ENCODE measurements around the gene LPO.

LPO gene

GRCh38 chr17:58303971-58304749, 65.8 kb downstream of the LPO start:
- H4K5ac ChIP-seq (ENCODE audit: low read length): no peak overlapping the region
- no peaks in the 10 kb centered on the region for H3K79me1 ChIP-seq (ENCODE audit: low read length)
- no peak overlapping the region for H3K23ac ChIP-seq (ENCODE audit: low read length)
- no peaks in the 10 kb centered on the region for H3K27me3 ChIP-seq (ENCODE audit: insufficient read depth, low read length, poor library complexity)
- peak overlapping the region; percentile 46 for H2AK5ac ChIP-seq (ENCODE audit: low read length)
- H4K8ac ChIP-seq (ENCODE audit: low read depth, low read length): no peak overlapping the region
- no CpG with 5 or more reads among the region's 10 CpGs for WGBS (ENCODE audit: extremely low coverage, insufficient coverage, low lambda C conversion rate)
- no peak overlapping the region for H3K27ac ChIP-seq (ENCODE audit: low read depth, low read length)
- H2BK120ac ChIP-seq (ENCODE audit: low read depth, low read length): no peak overlapping the region
- H3K9ac ChIP-seq (ENCODE audit: low read length): no peak overlapping the region
- H2BK15ac ChIP-seq (replicated peaks; ENCODE audit: low read depth): no peak overlapping the region
- H3K4me3 ChIP-seq (ENCODE audit: low read length): no peak overlapping the region
- no peaks in the 10 kb centered on the region for H3K79me2 ChIP-seq (ENCODE audit: control insufficient read depth, insufficient read depth, low read length)
- H3K4me2 ChIP-seq (ENCODE audit: low read length): no peak overlapping the region
- no peaks in the 10 kb centered on the region for H3K36me3 ChIP-seq (ENCODE audit: control insufficient read depth, insufficient read depth, low read length)
- peak; percentile 79 for DNase-seq
- H3K4ac ChIP-seq (ENCODE audit: low read depth, low read length): no peak overlapping the region
- no peak overlapping the region for H2BK5ac ChIP-seq (ENCODE audit: low read length)
- no peak overlapping the region for H3K18ac ChIP-seq (ENCODE audit: low read length)
- peak overlapping the region; percentile 70 for H3K56ac ChIP-seq (ENCODE audit: low read length)
- no peaks in the 10 kb centered on the region for H3K4me1 ChIP-seq (ENCODE audit: control insufficient read depth, low read depth, low read length)

- peak overlapping the region; percentile 70 for H3K56ac ChIP-seq (ENCODE audit: low read length)
- no peaks in the 10 kb centered on the region for H3K27me3 ChIP-seq (ENCODE audit: insufficient read depth, low read length, poor library complexity)
- H3K79me2 ChIP-seq (ENCODE audit: control insufficient read depth, insufficient read depth, low read length): no peaks in the 10 kb centered on the region
- no peaks in the 10 kb centered on the region for H3K79me1 ChIP-seq (ENCODE audit: low read length)
- H3K23ac ChIP-seq (ENCODE audit: low read length): no peak overlapping the region
- H3K4me1 ChIP-seq (ENCODE audit: control insufficient read depth, low read depth, low read length): no peaks in the 10 kb centered on the region
- no peak for DNase-seq
- no peak overlapping the region for H2BK15ac ChIP-seq (replicated peaks; ENCODE audit: low read depth)
- no peak overlapping the region for H2BK120ac ChIP-seq (ENCODE audit: low read depth, low read length)
- H3K18ac ChIP-seq (ENCODE audit: low read length): no peak overlapping the region
- H3K27ac ChIP-seq (ENCODE audit: low read depth, low read length): no peak overlapping the region
- H3K9ac ChIP-seq (ENCODE audit: low read length): no peak overlapping the region
- H2BK5ac ChIP-seq (ENCODE audit: low read length): no peak overlapping the region
- no peaks in the 10 kb centered on the region for H3K36me3 ChIP-seq (ENCODE audit: control insufficient read depth, insufficient read depth, low read length)
- H3K4me2 ChIP-seq (ENCODE audit: low read length): no peak overlapping the region
- no peak overlapping the region for H3K4me3 ChIP-seq (ENCODE audit: low read length)
- H4K8ac ChIP-seq (ENCODE audit: low read depth, low read length): no peak overlapping the region
- no CpG with 5 or more reads among the region's 14 CpGs for WGBS (ENCODE audit: extremely low coverage, insufficient coverage, low lambda C conversion rate)
- H3K4ac ChIP-seq (ENCODE audit: low read depth, low read length): no peak overlapping the region
- H2AK5ac ChIP-seq (ENCODE audit: low read length): peak overlapping the region; percentile 46
- H4K5ac ChIP-seq (ENCODE audit: low read length): no peak overlapping the region
Observed at GRCh38 chr17:58304750-58305486, 66.5 kb downstream of the LPO start.

- no peak overlapping the region for H4K8ac ChIP-seq (ENCODE audit: low read depth, low read length)
- H3K79me1 ChIP-seq (ENCODE audit: low read length): no peaks in the 10 kb centered on the region
- H3K23ac ChIP-seq (ENCODE audit: low read length): no peak overlapping the region
- no peak overlapping the region for H3K18ac ChIP-seq (ENCODE audit: low read length)
- H3K56ac ChIP-seq (ENCODE audit: low read length): no peak overlapping the region
- H3K79me2 ChIP-seq (ENCODE audit: control insufficient read depth, insufficient read depth, low read length): no peaks in the 10 kb centered on the region
- H3K36me3 ChIP-seq (ENCODE audit: control insufficient read depth, insufficient read depth, low read length): no peaks in the 10 kb centered on the region
- no peak for DNase-seq
- no peak overlapping the region for H3K27ac ChIP-seq (ENCODE audit: low read depth, low read length)
- H3K4me1 ChIP-seq (ENCODE audit: control insufficient read depth, low read depth, low read length): no peaks in the 10 kb centered on the region
- no peak overlapping the region for H3K4me2 ChIP-seq (ENCODE audit: low read length)
- no peak overlapping the region for H3K4ac ChIP-seq (ENCODE audit: low read depth, low read length)
- H3K27me3 ChIP-seq (ENCODE audit: insufficient read depth, low read length, poor library complexity): no peaks in the 10 kb centered on the region
- no CpG with 5 or more reads among the region's 8 CpGs for WGBS (ENCODE audit: extremely low coverage, insufficient coverage, low lambda C conversion rate)
- no peak overlapping the region for H3K4me3 ChIP-seq (ENCODE audit: low read length)
- H2BK15ac ChIP-seq (replicated peaks; ENCODE audit: low read depth): no peak overlapping the region
- no peak overlapping the region for H4K5ac ChIP-seq (ENCODE audit: low read length)
- H2AK5ac ChIP-seq (ENCODE audit: low read length): no peak overlapping the region
- no peak overlapping the region for H2BK120ac ChIP-seq (ENCODE audit: low read depth, low read length)
- H2BK5ac ChIP-seq (ENCODE audit: low read length): no peak overlapping the region
- H3K9ac ChIP-seq (ENCODE audit: low read length): no peak overlapping the region
Observed at GRCh38 chr17:58305626-58306025, 67.2 kb downstream of the LPO start.

- no CpG with 5 or more reads among the region's 19 CpGs for WGBS (ENCODE audit: extremely low coverage, insufficient coverage, low lambda C conversion rate)
- Histone ChIP-seq H3K9ac (ENCODE audit: low read length) (no peak overlapping the region), H3K4me1 (ENCODE audit: control insufficient read depth, low read depth, low read length) (no peaks in the 10 kb centered on the region), H3K23ac (ENCODE audit: low read length) (no peak overlapping the region), H4K8ac (ENCODE audit: low read depth, low read length) (no peak overlapping the region), H3K18ac (ENCODE audit: low read length) (no peak overlapping the region), H2BK15ac (replicated peaks; ENCODE audit: low read depth) (no peak overlapping the region), H4K5ac (ENCODE audit: low read length) (no peak overlapping the region), H3K79me2 (ENCODE audit: control insufficient read depth, insufficient read depth, low read length) (no peaks in the 10 kb centered on the region), H3K56ac (ENCODE audit: low read length) (no peak overlapping the region), H3K4ac (ENCODE audit: low read depth, low read length) (no peak overlapping the region), H3K4me3 (ENCODE audit: low read length) (no peak overlapping the region), H2BK120ac (ENCODE audit: low read depth, low read length) (no peak overlapping the region), H3K79me1 (ENCODE audit: low read length) (no peaks in the 10 kb centered on the region), H3K36me3 (ENCODE audit: control insufficient read depth, insufficient read depth, low read length) (no peaks in the 10 kb centered on the region), H2AK5ac (ENCODE audit: low read length) (no peak overlapping the region), H3K4me2 (ENCODE audit: low read length) (no peak overlapping the region), H2BK5ac (ENCODE audit: low read length) (no peak overlapping the region), H3K27me3 (ENCODE audit: insufficient read depth, low read length, poor library complexity) (no peaks in the 10 kb centered on the region), H3K27ac (ENCODE audit: low read depth, low read length) (no peak overlapping the region)
- DNase-seq: no peak
Observed at GRCh38 chr17:58306131-58306951, 68.0 kb downstream of the LPO start.

- H4K8ac ChIP-seq (ENCODE audit: low read depth, low read length): no peak overlapping the region
- no peak overlapping the region for H4K5ac ChIP-seq (ENCODE audit: low read length)
- H3K27ac ChIP-seq (ENCODE audit: low read depth, low read length): no peak overlapping the region
- H2BK5ac ChIP-seq (ENCODE audit: low read length): no peak overlapping the region
- no peak for DNase-seq
- no peak overlapping the region for H3K9ac ChIP-seq (ENCODE audit: low read length)
- no peak overlapping the region for H3K4me3 ChIP-seq (ENCODE audit: low read length)
- H2AK5ac ChIP-seq (ENCODE audit: low read length): no peak overlapping the region
- no peak overlapping the region for H3K23ac ChIP-seq (ENCODE audit: low read length)
- H3K36me3 ChIP-seq (ENCODE audit: control insufficient read depth, insufficient read depth, low read length): no peaks in the 10 kb centered on the region
- no peak overlapping the region for H2BK120ac ChIP-seq (ENCODE audit: low read depth, low read length)
- H3K27me3 ChIP-seq (ENCODE audit: insufficient read depth, low read length, poor library complexity): no peaks in the 10 kb centered on the region
- H3K4me2 ChIP-seq (ENCODE audit: low read length): no peak overlapping the region
- H3K4ac ChIP-seq (ENCODE audit: low read depth, low read length): no peak overlapping the region
- H2BK15ac ChIP-seq (replicated peaks; ENCODE audit: low read depth): no peak overlapping the region
- no peaks in the 10 kb centered on the region for H3K4me1 ChIP-seq (ENCODE audit: control insufficient read depth, low read depth, low read length)
- H3K56ac ChIP-seq (ENCODE audit: low read length): no peak overlapping the region
- no peaks in the 10 kb centered on the region for H3K79me2 ChIP-seq (ENCODE audit: control insufficient read depth, insufficient read depth, low read length)
- H3K18ac ChIP-seq (ENCODE audit: low read length): no peak overlapping the region
- no peaks in the 10 kb centered on the region for H3K79me1 ChIP-seq (ENCODE audit: low read length)
- no CpG with 5 or more reads among the region's 20 CpGs for WGBS (ENCODE audit: extremely low coverage, insufficient coverage, low lambda C conversion rate)
Observed at GRCh38 chr17:58307468-58308172, 69.2 kb downstream of the LPO start.
